H1 (cell line): ENCODE results near the gene SHROOM4. TPM values are rescaled to one million over a fixed set of nuclear protein-coding genes. Genes with fewer than 3 reads are reported as not detected.

Source experiments
- POLR2A ChIP-seq, 2 experiments: IDR thresholded peaks; 1 replicate in 1 of 2; 2 replicates in 1 of 2; pipeline ENCODE4 v1.6.1; 2011; ENCODE audit warnings: low read depth in 2 of 2, low read length in 2 of 2, mild to moderate bottlenecking in 2 of 2; ENCODE audit errors: control extremely low read depth in 1 of 2
- SIN3A ChIP-seq, 2 experiments: IDR thresholded peaks in 1 of 2; conservative IDR thresholded peaks in 1 of 2; 2 replicates each; pipeline ENCODE4 v1.6.1; 2011 to 2012; ENCODE audit warnings: low read length in 2 of 2, improper control_type of control experiment in 1 of 2, low read depth in 1 of 2, mild to moderate bottlenecking in 1 of 2
- TAF7 ChIP-seq: optimal IDR thresholded peaks from 2 replicates; pipeline ENCODE3; 2011; ENCODE audit warnings: low read depth, mild to moderate bottlenecking, inconsistent platforms, low read length, moderate library complexity, borderline replicate concordance
- YY1 ChIP-seq: IDR thresholded peaks from 2 replicates; pipeline ENCODE4 v1.6.1; 2011; ENCODE audit warnings: low read depth, mild to moderate bottlenecking, low read length
- polyA plus RNA-seq, 7 experiments: library from polyadenylated mRNA; depleted of rRNA in 3 of 7; stranded (reverse) in 5 of 7; unstranded in 2 of 7; fragments of >200 nt in 5 of 7; fragments of 200-250 nt in 2 of 7; gene quantifications; 1 replicate in 5 of 7; 2 replicates in 1 of 7; 4 replicates in 1 of 7; pipeline versions ENCODE4 v1.2.1 to v1.2.3, GENCODE V29; 2011 to 2013; ENCODE audit warnings: missing spikeins in 2 of 7, mixed read lengths in 2 of 7
- total RNA-seq: library from RNA; stranded (reverse); fragmentation: NEBNext Ultra II Directional; extraction: Animal tissue kit (Norgen Biotek cat#: 25700); gene quantifications from 2 replicates; pipeline ENCODE4 v1.2.1, GENCODE V29; 2021

Gene SHROOM4
- total and polyA plus RNA-seq, 2 of the 8 experiments (the other 6 are each of a cell fraction or from before 2014, with no cell fraction given): 1.6 to 5.6 TPM

- TF ChIP-seq POLR2A (IDR thresholded peaks at IDR 0.05; ENCODE audit: control extremely low read depth in 1 of 2, low read depth in 2 of 2, low read length in 2 of 2) (no peak), TAF7 (no peak), SIN3A (conservative IDR thresholded peaks at IDR 0.05 in 1 of 2, IDR thresholded peaks at IDR 0.05 in 1 of 2; ENCODE audit: low read depth in 1 of 2, low read length in 2 of 2) (no peak), YY1 (no peak)
- TF ChIP-seq, all 59 proteins: peak for 0
Observed at GRCh38 chrX:50677789-50678188, 136.2 kb downstream of the SHROOM4 start (continued).
